GM19193 (cell line): Measurements from ENCODE around the gene UBQLN2.

ENCODE experiments used
- POLR2A ChIP-seq: IDR thresholded peaks from 4 replicates; pipeline ENCODE4 v1.6.1; 2011; ENCODE audit not compliant: insufficient read depth, insufficient read length; ENCODE audit errors: extremely low read depth

UBQLN2 gene

GRCh38 chrX:56563231-56564161, at the start of gene UBQLN2:
UBQLN2 (plus strand) TSS chrX:56563627; CDS start chrX:56563874, 247 bp downstream.
- TF ChIP-seq POLR2A = peak; percentile 71

GRCh38 chrX:56519642-56520041, 43.8 kb upstream of the UBQLN2 start:
- TF ChIP-seq POLR2A = no peak

- no peak for TF ChIP-seq POLR2A
Observed at GRCh38 chrX:56530011-56530410, 33.4 kb upstream of the UBQLN2 start.

- no peak for TF ChIP-seq POLR2A
Observed at GRCh38 chrX:56550667-56551066, 12.8 kb upstream of the UBQLN2 start.

- TF ChIP-seq POLR2A = no peak
Observed at GRCh38 chrX:56554870-56555269, 8.6 kb upstream of the UBQLN2 start.

GRCh38 chrX:56557376-56557929, 6.0 kb upstream of the UBQLN2 start:
- no peak for TF ChIP-seq POLR2A

- TF ChIP-seq POLR2A = no peak
Observed at GRCh38 chrX:56564164-56564885, 898 bp downstream of the UBQLN2 start.

GRCh38 chrX:56564921-56565840, 1.8 kb downstream of the UBQLN2 start:
- no peak for TF ChIP-seq POLR2A

- no peak for TF ChIP-seq POLR2A
Observed at GRCh38 chrX:56569378-56570057, 6.1 kb downstream of the UBQLN2 start.

- no peak for TF ChIP-seq POLR2A
Observed at GRCh38 chrX:56572975-56573374, 9.5 kb downstream of the UBQLN2 start.

- no peak for TF ChIP-seq POLR2A
Observed at GRCh38 chrX:56574861-56575260, 11.4 kb downstream of the UBQLN2 start.

GRCh38 chrX:56576721-56577120, 13.3 kb downstream of the UBQLN2 start:
- no peak for TF ChIP-seq POLR2A

- TF ChIP-seq POLR2A = no peak
Observed at GRCh38 chrX:56588397-56589188, 25.2 kb downstream of the UBQLN2 start.
